Measurements from ENCODE around the gene MYO10.

GRCh38 chr5:16735101-16736060 lies 200.7 kb downstream of the MYO10 start:
- no peak for TF ChIP-seq CTCF (conservative IDR thresholded peaks at IDR 0.05; ENCODE audit: low read depth in 2 of 2)
- TF ChIP-seq EZH2phosphoT487 (IDR thresholded peaks at IDR 0.05; ENCODE audit: unreplicated experiment): no peak
- no peak for TF ChIP-seq REST (IDR thresholded peaks at IDR 0.05; ENCODE audit: unreplicated experiment)

All from GM23338 (cell line).